Stimulated activated naive B cell treated with anti-CD40 and anti-IgM and Interleukin-4, amounts not matched to agents 10 μg/mL and 1 μg/mL and 100 μg/mL, for 72 hours (primary cell): ENCODE data around the gene ISCU.

ENCODE experiments used
- ATAC-seq, 2 donors: fragments of 150-1000 bp; cut with Tn5 transposase; replicated peaks; 2 replicates each; pipeline ENCODE4 v1.10.0; 2021; ENCODE audit warnings: moderate library complexity in 1 of 2
- DNase-seq: peaks from one replicate; pipeline ENCODE4 v3.0.0; 2021
- H3K27ac Mint-ChIP-seq: one replicate; pipeline ENCODE4 v1.8.0; 2022; ENCODE audit warnings: mild to moderate bottlenecking, mixed read lengths
- H3K27me3 Mint-ChIP-seq, 2 donors: one replicate each; pipeline ENCODE4 v1.8.0; 2022; ENCODE audit warnings: mixed read lengths in 2 of 2
- H3K36me3 Mint-ChIP-seq, 2 donors: one replicate each; pipeline ENCODE4 v1.8.0; 2022; ENCODE audit warnings: mixed read lengths in 2 of 2, mild to moderate bottlenecking in 1 of 2
- H3K4me1 Mint-ChIP-seq, 2 donors: one replicate each; pipeline ENCODE4 v1.8.0; 2022; ENCODE audit warnings: mixed read lengths in 2 of 2, mild to moderate bottlenecking in 1 of 2
- H3K4me3 Mint-ChIP-seq, 2 donors: one replicate each; pipeline ENCODE4 v1.8.0; 2022; ENCODE audit warnings: mild to moderate bottlenecking in 2 of 2, mixed read lengths in 2 of 2, moderate library complexity in 1 of 2
- H3K9me3 Mint-ChIP-seq, 2 donors: one replicate each; pipeline ENCODE4 v1.8.0; 2022; ENCODE audit warnings: mixed read lengths in 2 of 2, mild to moderate bottlenecking in 1 of 2

The ISCU gene

GRCh38 chr12:108559007-108559655 lies 3.3 kb upstream of the ISCU start:
- Mint-ChIP-seq H3K36me3 (peaks cover 8 to 21% of the 10 kb centered on the region in 2 donors), H3K4me1 (peaks cover 33 to 65% of the 10 kb centered on the region in 2 donors), H3K9me3 (no peaks in the 10 kb centered on the region), H3K4me3 (peak overlapping the region; percentile 49 to 100), H3K27ac (no peak overlapping the region), H3K27me3 (no peaks in the 10 kb centered on the region)
- ATAC-seq (no peak), DNase-seq (no peak)

GRCh38 chr12:108559748-108560147 lies 2.6 kb upstream of the ISCU start:
- Mint-ChIP-seq H3K27ac (peak overlapping the region; percentile 99), H3K4me1 (peaks cover 33 to 66% of the 10 kb centered on the region in 2 donors), H3K9me3 (no peaks in the 10 kb centered on the region), H3K36me3 (peaks cover 7 to 20% of the 10 kb centered on the region in 2 donors), H3K27me3 (no peaks in the 10 kb centered on the region), H3K4me3 (peak overlapping the region; percentile 99 to 100)
- DNase-seq: no peak
- no peak for ATAC-seq

- Mint-ChIP-seq H3K27me3 (no peaks in the 10 kb centered on the region), H3K4me3 (peak overlapping the region; percentile 99 to 100), H3K4me1 (peaks cover 30 to 63% of the 10 kb centered on the region in 2 donors), H3K36me3 (peaks cover 4 to 21% of the 10 kb centered on the region in 2 donors), H3K27ac (peak overlapping the region; percentile 99), H3K9me3 (no peaks in the 10 kb centered on the region)
- ATAC-seq: no peak
- DNase-seq: no peak
These were observed 2.1 kb upstream of the ISCU start for GRCh38 chr12:108560321-108560721.

- DNase-seq (peak; percentile 73), ATAC-seq (peak; percentile 49 to 60)
- no peaks in the 10 kb centered on the region for H3K9me3 Mint-ChIP-seq
- H3K27ac Mint-ChIP-seq: peak within 1 kb of the TSS; percentile 99
- no peaks in the 10 kb centered on the region for H3K27me3 Mint-ChIP-seq
- H3K36me3 Mint-ChIP-seq: peaks cover 6 to 29% of the 10 kb centered on the region in 2 donors
- H3K4me3 Mint-ChIP-seq: peak within 1 kb of the TSS; percentile 99 to 100
- peaks cover 35 to 63% of the 10 kb centered on the region in 2 donors for H3K4me1 Mint-ChIP-seq
These were observed 1.4 kb upstream of the ISCU start, which contains the start of gene SART3 for GRCh38 chr12:108560752-108561719. TSS of gene SART3 (minus strand) at chr12:108561173. CDS start at chr12:108561154, 19 bp downstream.

DNA sequence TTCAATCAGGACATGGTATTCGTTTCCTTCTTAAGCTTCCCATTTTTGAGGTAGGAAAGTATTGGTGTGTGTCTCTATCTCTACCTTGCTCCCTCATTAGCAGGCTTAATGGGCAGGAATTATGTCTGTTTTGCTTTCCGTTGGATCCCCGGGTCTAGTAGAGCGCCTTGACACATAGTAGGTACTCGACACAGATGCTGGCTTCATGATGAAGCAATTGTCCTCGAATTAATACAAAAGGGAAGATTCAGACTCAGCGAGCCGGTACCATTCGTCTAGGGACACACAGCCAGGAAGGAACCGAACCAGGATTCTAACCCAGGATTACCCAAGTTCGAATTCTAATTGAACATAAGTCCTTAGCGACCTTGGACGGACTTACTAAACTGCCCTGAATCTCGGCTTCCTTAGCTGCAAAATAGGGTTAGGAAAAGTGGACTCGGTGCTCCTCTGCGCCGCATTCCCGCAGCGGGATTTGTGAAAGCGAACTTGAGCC lies 496 bp upstream of the ISCU start:
- Mint-ChIP-seq H3K4me3 (peak overlapping the region; percentile 99 to 100), H3K4me1 (peaks cover 39 to 64% of the 10 kb centered on the region in 2 donors), H3K9me3 (no peaks in the 10 kb centered on the region), H3K27me3 (no peaks in the 10 kb centered on the region), H3K36me3 (peaks cover 12 to 32% of the 10 kb centered on the region in 2 donors), H3K27ac (peak overlapping the region; percentile 99)
- peak; percentile 1 to 4 for ATAC-seq
- no peak for DNase-seq

DNA sequence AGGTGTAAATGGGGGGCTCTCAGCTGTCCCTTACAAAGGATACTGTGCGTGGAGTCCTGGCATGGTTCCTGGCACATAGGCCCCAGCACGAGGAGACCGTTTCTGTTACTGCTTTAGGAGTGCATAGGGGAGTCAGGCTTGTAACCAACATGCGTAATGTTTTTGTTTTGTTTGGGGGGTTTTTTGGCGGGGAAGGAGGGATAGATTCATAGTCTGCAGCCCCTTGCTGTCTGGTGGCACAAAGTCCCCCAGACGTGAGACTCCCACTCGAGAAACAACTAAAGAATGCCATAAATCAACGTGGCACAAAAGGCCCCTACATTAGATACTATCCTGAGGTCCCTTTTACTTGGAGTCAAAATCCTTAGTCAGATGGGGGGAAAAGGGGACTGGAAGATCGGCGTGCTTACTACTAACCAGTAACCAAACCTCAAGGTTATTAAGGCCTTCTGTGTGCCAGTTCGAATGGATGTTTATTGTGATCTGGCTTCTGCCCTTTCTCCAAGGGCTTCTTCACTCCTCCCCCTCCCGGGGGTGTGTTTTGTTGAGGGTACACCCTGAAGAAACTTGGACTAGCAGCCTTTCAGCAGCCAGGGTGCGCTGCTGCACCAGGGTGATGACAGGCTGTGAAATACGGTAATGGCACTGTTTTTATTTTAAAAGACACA lies 874 bp downstream of the ISCU start:
- Mint-ChIP-seq H3K4me1 (peaks cover 43 to 64% of the 10 kb centered on the region in 2 donors), H3K27me3 (no peaks in the 10 kb centered on the region), H3K4me3 (peak overlapping the region; percentile 99 to 100), H3K9me3 (no peaks in the 10 kb centered on the region), H3K36me3 (peaks cover 16 to 37% of the 10 kb centered on the region in 2 donors), H3K27ac (peak overlapping the region; percentile 99)
- DNase-seq (peak; percentile 83), ATAC-seq (peak; percentile 63 to 65)

DNA sequence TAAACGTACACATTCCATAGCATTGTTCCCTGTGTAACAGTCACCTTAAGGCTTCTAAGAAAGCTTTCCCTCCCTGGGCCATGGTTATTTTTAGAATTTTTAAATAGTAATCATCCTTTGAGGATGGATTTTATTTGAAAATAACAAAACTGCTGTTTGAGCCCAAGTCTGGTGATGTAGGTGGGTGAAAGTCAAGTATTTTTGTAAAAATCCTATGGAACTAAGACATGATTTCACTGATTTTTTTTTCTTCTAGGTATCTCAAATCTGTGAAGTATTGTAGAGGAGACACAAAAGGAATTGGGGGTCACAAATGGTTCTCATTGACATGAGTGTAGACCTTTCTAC lies 1.4 kb downstream of the ISCU start:
- H3K27me3 Mint-ChIP-seq: no peaks in the 10 kb centered on the region
- H3K4me1 Mint-ChIP-seq: peaks cover 45 to 65% of the 10 kb centered on the region in 2 donors
- peak overlapping the region; percentile 99 for H3K27ac Mint-ChIP-seq
- ATAC-seq: no peak
- no peak for DNase-seq
- H3K36me3 Mint-ChIP-seq: peaks cover 18 to 40% of the 10 kb centered on the region in 2 donors
- H3K4me3 Mint-ChIP-seq: peak overlapping the region; percentile 99 to 100
- no peaks in the 10 kb centered on the region for H3K9me3 Mint-ChIP-seq

GRCh38 chr12:108564724-108565123 lies 2.3 kb downstream of the ISCU start:
- no peak overlapping the region for H3K27ac Mint-ChIP-seq
- H3K36me3 Mint-ChIP-seq: peaks cover 23 to 45% of the 10 kb centered on the region in 2 donors
- ATAC-seq (no peak), DNase-seq (no peak)
- no peaks in the 10 kb centered on the region for H3K9me3 Mint-ChIP-seq
- no peak overlapping the region for H3K4me3 Mint-ChIP-seq
- peaks cover 42 to 67% of the 10 kb centered on the region in 2 donors for H3K4me1 Mint-ChIP-seq
- H3K27me3 Mint-ChIP-seq: no peaks in the 10 kb centered on the region

- no peaks in the 10 kb centered on the region for H3K9me3 Mint-ChIP-seq
- no peak for DNase-seq
- H3K27ac Mint-ChIP-seq: no peak overlapping the region
- H3K27me3 Mint-ChIP-seq: no peaks in the 10 kb centered on the region
- no peak for ATAC-seq
- no peak overlapping the region for H3K4me3 Mint-ChIP-seq
- peaks cover 23 to 43% of the 10 kb centered on the region in 2 donors for H3K36me3 Mint-ChIP-seq
- peaks cover 38 to 67% of the 10 kb centered on the region in 2 donors for H3K4me1 Mint-ChIP-seq
These were observed 2.8 kb downstream of the ISCU start for GRCh38 chr12:108565146-108565545.

- DNase-seq: peak; percentile 73
- no peaks in the 10 kb centered on the region for H3K27me3 Mint-ChIP-seq
- H3K4me1 Mint-ChIP-seq: peaks cover 46 to 74% of the 10 kb centered on the region in 2 donors
- H3K27ac Mint-ChIP-seq: peak overlapping the region; percentile 82
- H3K9me3 Mint-ChIP-seq: no peaks in the 10 kb centered on the region
- H3K36me3 Mint-ChIP-seq: peaks cover 25 to 46% of the 10 kb centered on the region in 2 donors
- ATAC-seq: peak; percentile 13 to 20
- H3K4me3 Mint-ChIP-seq: peak overlapping the region in 1 of 2 donors; percentile 16
These were observed 3.6 kb downstream of the ISCU start for GRCh38 chr12:108565976-108566375.

GRCh38 chr12:108566452-108566851 lies 4.1 kb downstream of the ISCU start:
- no peak overlapping the region for H3K4me3 Mint-ChIP-seq
- H3K27ac Mint-ChIP-seq: peak overlapping the region; percentile 82
- H3K9me3 Mint-ChIP-seq: no peaks in the 10 kb centered on the region
- no peak for DNase-seq
- ATAC-seq: no peak
- H3K27me3 Mint-ChIP-seq: no peaks in the 10 kb centered on the region
- peaks cover 25 to 46% of the 10 kb centered on the region in 2 donors for H3K36me3 Mint-ChIP-seq
- H3K4me1 Mint-ChIP-seq: peaks cover 49 to 78% of the 10 kb centered on the region in 2 donors

DNA sequence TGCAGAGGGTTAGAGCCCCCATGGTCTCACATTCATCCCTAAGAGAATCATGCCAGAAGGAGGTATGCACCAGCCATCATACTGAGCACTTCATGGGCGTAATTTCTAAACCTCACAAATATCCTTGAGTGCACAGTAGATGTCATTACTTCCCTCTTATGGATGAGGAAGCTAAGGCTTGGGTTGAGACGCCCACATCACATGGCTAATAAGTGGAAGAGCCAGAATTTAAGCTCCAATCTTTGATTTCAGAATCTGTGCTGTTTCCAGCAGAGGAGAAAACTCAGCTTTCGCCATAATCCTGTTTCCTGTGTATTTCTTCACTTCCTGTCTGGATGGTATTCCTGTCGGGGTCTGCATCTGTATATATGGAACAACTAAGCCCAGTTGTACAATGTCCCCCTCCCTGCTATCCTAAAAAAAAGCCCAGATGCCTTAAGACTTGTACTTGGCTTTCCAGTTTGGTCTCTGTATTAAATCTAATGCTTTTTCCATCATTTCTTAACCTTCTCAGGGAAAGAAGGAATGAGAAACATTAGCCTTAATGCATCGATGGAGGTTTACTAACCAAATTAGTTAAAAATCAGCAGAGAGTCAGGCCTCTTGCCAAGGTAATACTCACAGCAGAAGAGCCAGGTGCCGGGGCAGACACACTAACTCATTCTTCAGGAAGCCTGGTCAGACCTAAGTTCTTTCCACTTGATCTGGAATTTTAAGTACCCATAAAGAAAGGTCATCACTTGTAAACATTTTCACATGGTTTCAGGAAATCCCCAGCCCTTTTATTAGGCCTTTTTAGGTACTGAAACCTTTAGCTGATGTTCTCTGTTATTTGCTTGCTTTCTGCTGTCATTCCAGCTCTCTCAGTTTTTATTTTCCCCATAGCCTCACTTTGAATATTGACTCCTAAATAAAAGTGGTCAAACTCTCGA lies 5.3 kb downstream of the ISCU start:
- DNase-seq (no peak), ATAC-seq (peak; percentile 27 to 32)
- Mint-ChIP-seq H3K27me3 (no peaks in the 10 kb centered on the region), H3K4me1 (peaks cover 57 to 85% of the 10 kb centered on the region in 2 donors), H3K36me3 (peaks cover 25 to 46% of the 10 kb centered on the region in 2 donors), H3K4me3 (peak overlapping the region; percentile 75 to 80), H3K27ac (peak overlapping the region; percentile 98), H3K9me3 (no peaks in the 10 kb centered on the region)
